NCI-H345 treated with DMSO at 0.1 percent for 48 hours (cell line): Measurements from ENCODE around the gene ANKS1A.
A peak's percentile ranks its signal among the peaks of the same experiment; 100 is the strongest.
"Not testable (repeated sequence)": the region's sequence is repeated elsewhere in the genome, so short reads cannot be mapped to it uniquely, and the experiment has no call there.

Source experiments
- DNase-seq: peaks from one replicate; lab custom pipeline; 2025; ENCODE audit not compliant: unreplicated experiment; lab: John Stamatoyannopoulos, UW

The ANKS1A gene, protein sequence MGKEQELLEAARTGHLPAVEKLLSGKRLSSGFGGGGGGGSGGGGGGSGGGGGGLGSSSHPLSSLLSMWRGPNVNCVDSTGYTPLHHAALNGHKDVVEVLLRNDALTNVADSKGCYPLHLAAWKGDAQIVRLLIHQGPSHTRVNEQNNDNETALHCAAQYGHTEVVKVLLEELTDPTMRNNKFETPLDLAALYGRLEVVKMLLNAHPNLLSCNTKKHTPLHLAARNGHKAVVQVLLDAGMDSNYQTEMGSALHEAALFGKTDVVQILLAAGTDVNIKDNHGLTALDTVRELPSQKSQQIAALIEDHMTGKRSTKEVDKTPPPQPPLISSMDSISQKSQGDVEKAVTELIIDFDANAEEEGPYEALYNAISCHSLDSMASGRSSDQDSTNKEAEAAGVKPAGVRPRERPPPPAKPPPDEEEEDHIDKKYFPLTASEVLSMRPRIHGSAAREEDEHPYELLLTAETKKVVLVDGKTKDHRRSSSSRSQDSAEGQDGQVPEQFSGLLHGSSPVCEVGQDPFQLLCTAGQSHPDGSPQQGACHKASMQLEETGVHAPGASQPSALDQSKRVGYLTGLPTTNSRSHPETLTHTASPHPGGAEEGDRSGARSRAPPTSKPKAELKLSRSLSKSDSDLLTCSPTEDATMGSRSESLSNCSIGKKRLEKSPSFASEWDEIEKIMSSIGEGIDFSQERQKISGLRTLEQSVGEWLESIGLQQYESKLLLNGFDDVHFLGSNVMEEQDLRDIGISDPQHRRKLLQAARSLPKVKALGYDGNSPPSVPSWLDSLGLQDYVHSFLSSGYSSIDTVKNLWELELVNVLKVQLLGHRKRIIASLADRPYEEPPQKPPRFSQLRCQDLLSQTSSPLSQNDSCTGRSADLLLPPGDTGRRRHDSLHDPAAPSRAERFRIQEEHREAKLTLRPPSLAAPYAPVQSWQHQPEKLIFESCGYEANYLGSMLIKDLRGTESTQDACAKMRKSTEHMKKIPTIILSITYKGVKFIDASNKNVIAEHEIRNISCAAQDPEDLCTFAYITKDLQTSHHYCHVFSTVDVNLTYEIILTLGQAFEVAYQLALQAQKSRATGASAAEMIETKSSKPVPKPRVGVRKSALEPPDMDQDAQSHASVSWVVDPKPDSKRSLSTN

GRCh38 chr6:34888874-34889555 lies at the start of gene ANKS1A:
ANKS1A (plus strand) TSS chr6:34889255; CDS start chr6:34889403, 148 bp downstream.
- peak; percentile 79 for DNase-seq

GRCh38 chr6:34839666-34840352 lies 49.2 kb upstream of the ANKS1A start:
- DNase-seq = no peak

DNA sequence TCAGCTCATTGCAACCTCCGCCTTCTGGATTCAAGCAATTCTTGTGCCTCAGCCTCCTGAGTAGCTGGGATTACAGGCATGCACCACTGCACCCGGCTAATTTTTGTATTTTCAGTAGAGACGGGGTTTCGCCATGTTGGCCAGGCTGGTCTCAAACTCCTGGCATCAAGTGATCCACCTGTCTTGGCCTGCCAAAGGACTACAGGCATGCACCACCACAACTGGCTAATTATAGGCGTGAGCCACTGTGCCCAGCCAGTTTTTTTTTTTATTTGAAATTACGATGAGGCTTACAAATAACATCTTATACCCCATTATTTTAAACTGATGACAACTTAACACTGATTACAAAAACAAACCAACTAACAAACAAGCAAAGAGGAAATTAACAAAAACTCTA lies 40.0 kb upstream of the ANKS1A start:
- not testable (repeated sequence) for DNase-seq

DNA sequence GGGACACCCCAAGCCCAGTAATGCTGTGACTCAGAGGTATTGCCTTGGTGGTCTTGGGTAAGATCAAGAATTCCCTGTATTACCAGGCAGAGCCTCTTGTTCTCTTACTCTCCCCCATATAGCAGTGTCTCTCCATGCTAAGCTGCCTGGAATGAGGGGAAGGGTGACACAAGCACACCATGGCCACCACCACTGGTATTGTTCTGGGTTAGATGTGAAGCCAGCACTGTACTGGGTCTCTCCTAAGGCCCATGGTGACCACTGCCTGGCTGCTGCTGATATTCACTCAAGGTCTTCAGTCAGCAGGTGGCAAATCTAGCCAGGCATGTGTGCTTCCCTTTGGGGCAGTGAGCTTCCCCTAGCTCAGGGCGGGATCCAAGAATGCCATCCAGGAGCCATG lies 37.7 kb upstream of the ANKS1A start:
- no peak for DNase-seq

- DNase-seq = no peak
These were observed 36.5 kb upstream of the ANKS1A start for GRCh38 chr6:34852406-34853085.

- DNase-seq = no peak
These were observed 33.6 kb upstream of the ANKS1A start for GRCh38 chr6:34855463-34855862.

DNA sequence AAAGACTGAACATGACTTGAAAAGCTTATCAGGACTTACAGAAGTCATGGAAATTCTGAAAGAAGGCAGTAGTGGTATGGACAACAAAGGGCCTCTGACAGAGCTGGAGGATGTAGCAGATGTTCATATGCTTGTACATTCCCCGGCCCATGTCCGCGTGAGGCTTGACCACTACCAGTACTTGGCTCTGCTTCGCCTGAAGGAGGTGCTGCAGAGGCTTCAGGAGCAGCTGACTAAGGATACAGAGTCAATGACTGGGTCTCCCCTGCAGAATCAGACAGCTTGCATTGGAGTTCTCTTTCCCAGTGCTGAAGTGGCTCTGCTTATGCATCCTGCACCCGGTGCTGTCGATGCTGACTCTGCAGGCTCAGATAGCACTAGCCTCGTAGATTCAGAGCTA lies 30.4 kb upstream of the ANKS1A start:
- no peak for DNase-seq

DNA sequence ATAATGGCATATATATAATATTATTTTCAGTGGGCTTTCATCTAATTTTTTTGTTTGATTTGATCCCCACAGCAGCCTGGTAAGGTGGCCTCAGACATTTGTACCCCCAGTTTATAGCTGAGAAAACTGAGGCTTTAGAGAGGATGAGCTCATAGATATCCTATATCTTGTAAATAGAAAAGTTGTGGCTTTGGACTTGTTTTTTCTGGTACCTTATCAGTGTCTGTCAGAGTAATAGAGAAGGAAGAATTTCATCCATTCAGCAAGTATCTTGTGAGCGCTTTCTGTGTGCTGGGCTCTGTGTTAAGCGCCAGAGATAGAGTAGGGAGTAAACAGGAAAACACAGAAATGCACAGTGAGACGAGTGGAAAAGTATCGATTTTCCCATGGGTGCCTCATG lies 29.1 kb upstream of the ANKS1A start:
- no peak for DNase-seq

GRCh38 chr6:34860776-34861175 lies 28.3 kb upstream of the ANKS1A start:
- DNase-seq = no peak

DNA sequence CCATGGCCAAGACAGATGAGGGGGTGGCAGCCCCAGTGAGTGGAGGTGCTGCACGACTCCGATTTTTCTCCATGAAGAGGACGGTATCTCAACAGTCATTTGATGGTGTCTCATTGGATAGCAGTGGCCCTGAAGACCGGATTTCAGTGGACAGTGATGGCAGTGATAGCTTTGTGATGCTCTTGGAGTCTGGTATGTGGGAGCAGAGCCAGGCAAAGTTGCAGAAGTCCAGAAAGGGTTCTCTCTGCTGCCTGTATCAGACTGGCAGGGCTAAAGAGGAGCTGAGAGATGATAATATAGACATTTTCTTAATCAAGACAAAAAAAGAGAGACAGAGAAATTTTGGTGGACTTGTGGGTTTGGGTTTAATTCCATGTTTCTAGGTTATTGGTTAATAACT lies 25.0 kb upstream of the ANKS1A start:
- no peak for DNase-seq

DNA sequence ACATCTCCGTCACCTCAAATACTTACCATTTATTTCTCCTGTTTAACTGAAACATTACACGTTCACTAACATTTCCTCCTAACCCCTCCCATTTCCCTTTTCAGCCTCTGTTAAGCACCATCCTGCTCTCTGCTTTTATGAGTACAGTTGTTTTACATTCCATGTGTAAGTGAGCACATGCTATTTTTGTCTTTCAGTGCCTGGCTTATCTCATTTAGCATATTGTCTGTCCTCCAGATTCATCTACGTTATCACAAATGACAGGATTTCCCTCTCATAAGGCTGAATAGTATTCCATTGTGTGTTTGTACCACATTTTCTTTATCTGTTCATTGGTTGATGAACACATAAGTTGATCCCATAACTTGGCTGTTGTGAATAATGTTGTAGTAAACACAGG lies 23.9 kb upstream of the ANKS1A start:
- DNase-seq = no peak

GRCh38 chr6:34866509-34866908 lies 22.5 kb upstream of the ANKS1A start:
- no peak for DNase-seq

DNA sequence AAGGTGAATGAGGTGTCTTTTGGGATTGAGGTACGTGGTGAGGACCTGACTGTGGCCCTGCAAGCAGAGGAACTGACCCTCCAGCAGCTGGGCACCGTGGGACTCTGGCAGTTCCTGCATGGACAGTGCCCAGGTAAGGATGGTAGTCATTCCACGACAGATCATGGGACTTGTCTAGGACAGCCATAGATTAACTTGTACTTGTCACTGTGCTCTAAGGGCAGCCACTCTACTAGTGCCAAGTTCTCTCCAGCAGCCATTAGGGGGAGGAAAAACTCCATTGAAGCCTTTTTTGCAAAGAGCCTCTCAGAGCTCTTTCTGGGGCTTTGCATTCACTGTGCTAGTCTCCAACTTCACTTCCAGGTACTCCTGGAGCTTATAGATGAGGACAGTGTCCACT lies 21.6 kb upstream of the ANKS1A start:
- no peak for DNase-seq

GRCh38 chr6:34871853-34872252 lies 17.2 kb upstream of the ANKS1A start:
- no peak for DNase-seq

DNA sequence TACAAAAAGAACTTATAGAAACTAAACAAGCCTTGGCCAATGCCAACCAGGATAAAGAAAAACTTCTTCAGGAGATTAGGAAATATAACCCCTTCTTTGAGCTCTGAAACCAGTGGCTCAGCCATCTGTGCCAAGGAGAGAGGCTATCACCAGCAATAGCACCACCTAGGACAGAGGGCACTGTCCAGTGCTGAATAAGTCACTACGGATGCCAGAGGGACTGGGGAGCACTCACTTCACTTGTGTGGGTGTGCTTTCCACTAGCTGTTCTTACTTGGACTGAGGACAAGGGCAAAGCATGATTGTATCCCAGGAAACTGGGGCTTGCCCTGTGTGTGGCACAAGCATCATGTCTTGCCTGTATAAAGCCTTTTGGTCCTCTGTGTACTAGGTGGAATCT lies 16.7 kb upstream of the ANKS1A start:
- no peak for DNase-seq

DNA sequence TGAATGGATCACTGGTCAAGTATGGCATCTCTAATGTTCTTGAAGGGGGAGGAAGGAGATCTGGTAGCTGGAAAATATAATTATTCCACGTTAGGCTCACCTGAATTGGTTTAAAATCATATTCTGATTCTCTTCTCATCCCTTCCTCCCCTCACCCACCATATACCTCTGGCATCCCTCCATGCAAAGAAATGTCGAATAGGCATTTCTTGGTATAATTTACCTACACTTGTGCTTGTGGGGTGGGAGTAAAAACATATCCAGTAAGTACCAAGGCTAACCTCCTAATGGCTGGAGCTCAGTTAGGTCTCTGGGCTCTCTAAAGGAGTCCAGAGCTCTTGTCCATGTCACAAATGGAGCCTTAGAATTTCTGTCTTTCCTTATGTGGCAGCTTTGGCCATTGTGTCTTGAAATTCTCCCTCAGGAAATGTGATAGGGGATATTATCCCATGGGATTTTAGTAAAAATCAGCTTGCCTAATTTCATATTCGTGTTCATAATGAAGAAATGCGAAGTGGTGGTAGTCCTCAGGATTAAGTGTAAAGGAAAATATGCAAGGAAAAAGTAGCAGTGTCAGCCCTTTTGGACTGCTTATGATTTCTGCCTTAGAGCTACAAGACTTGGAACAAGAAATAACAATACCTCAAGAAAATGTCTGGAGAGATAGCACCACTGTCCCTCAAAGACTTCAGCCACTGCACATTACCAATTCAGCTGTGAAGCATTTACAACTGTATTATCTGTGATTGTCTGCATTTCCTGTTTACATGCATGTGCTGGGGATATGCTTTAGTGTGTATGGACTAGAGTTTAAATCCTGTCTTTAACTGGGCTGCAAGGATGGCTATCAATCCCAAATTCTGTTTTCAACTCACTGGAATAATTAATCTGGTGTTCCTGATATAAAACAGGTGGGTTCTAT lies 13.5 kb upstream of the ANKS1A start:
- DNase-seq = no peak

GRCh38 chr6:34876472-34876871 lies 12.6 kb upstream of the ANKS1A start:
- no peak for DNase-seq

DNA sequence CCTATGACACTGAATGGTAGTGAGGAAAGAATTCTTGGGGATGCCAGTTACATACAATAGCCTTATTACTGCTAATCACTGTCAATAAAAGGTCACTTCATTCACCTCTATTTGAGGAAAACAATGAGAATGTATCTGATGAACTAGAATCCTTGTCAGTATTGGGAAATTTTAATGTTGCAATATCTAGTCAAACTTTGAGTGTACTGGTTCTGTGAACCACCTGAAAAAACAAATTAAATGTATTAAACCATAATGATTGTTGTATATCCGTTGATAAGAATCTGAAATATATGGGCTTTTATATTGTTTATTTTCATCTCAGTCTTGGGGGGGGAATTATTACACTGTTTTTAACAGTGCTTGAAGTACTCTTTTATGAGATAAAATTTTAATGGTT lies 11.8 kb upstream of the ANKS1A start:
- DNase-seq = no peak
